ENCODE measurements around the gene KCNK7. TPM values are rescaled to one million over a fixed set of nuclear protein-coding genes. Genes with fewer than 3 reads are reported as not detected.

Gene KCNK7
- total and polyA plus RNA-seq, 4 donors = 0.46 to 2.8 (median 1.3) TPM

DNA sequence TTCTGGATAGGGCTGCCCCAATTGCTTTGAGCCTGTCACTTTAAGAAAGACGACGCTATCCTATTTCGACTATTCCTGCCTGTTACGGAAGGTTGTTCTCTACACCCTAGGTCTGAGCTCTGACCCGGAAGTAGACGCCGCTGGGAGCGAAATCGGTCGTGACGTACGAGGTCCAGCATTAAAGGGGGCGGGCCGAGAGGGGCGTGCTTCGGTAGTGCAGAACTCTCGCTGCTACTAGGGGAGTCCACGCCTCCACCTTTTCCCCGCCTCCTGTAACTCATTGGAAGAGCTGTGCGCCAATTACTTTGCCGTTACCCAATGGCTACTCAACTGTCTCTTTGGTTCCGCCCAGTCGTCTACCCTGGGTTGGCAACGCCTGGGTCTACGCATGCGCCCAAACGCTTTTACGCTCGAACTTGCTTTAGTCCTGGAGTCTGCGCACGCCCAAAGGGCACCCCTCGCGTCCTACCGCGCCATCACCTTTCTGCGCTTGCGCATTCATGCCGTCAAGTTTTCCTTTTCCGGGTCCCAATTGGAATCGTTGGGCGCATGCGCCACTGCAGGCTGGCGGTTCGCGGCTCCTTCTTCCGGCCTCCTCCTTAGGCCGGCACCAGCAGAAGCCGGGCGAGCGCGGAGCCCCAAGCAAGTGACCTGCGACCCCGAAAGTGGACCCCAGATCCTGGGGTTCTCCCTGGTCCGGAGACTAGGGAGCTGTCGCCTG is 19.8 kb upstream of the KCNK7 start, which contains the start of gene PCNX3:
Gene PCNX3 (plus strand): TSS at position 548 of the 721 bp plus-strand sequence. CDS start 536 bp downstream, outside the sequence.
- DNase-seq = peak; percentile 100
- Histone ChIP-seq H3K36me3 (ENCODE audit: control insufficient read depth in 4 of 4, insufficient read depth in 4 of 4, low read length in 4 of 4) (peaks cover 0 to 42% (median 20%) of the 10 kb centered on the region in 4 donors), H3K27me3 (ENCODE audit: control insufficient read depth in 3 of 3, insufficient read depth in 3 of 3, low read length in 2 of 3) (no peaks in the 10 kb centered on the region), H3K27ac (ENCODE audit: low read depth in 1 of 2, low read length in 1 of 2) (peak within 1 kb of the TSS; percentile 94 to 97), H3K9ac (ENCODE audit: insufficient read depth in 1 of 2, low read length in 2 of 2) (peak within 1 kb of the TSS; percentile 63 to 90), H3K4me3 (peak within 1 kb of the TSS; percentile 70), H3K9me3 (ENCODE audit: control insufficient read depth in 4 of 4, insufficient read depth in 3 of 4, low read length in 3 of 4) (no peaks in the 10 kb centered on the region), H3K4me1 (ENCODE audit: control insufficient read depth in 5 of 5, insufficient read depth in 5 of 5, low read length in 5 of 5) (peaks cover 0 to 33% (median 11%) of the 10 kb centered on the region in 5 donors)
- ATAC-seq (ENCODE audit: insufficient read depth, low FRiP score) = peak; percentile 87
- TF ChIP-seq, protein P1, sequence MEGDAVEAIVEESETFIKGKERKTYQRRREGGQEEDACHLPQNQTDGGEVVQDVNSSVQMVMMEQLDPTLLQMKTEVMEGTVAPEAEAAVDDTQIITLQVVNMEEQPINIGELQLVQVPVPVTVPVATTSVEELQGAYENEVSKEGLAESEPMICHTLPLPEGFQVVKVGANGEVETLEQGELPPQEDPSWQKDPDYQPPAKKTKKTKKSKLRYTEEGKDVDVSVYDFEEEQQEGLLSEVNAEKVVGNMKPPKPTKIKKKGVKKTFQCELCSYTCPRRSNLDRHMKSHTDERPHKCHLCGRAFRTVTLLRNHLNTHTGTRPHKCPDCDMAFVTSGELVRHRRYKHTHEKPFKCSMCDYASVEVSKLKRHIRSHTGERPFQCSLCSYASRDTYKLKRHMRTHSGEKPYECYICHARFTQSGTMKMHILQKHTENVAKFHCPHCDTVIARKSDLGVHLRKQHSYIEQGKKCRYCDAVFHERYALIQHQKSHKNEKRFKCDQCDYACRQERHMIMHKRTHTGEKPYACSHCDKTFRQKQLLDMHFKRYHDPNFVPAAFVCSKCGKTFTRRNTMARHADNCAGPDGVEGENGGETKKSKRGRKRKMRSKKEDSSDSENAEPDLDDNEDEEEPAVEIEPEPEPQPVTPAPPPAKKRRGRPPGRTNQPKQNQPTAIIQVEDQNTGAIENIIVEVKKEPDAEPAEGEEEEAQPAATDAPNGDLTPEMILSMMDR (IDR thresholded peaks at IDR 0.05; ENCODE audit: control extremely low read depth, extremely low read depth) = peak; percentile 65
- WGBS, 2 donors = 0% methylated on average over 53 to 55 of the region's 55 CpGs

- DNase-seq (peak in 2 of 3 donors; percentile 26 to 42), ATAC-seq (ENCODE audit: insufficient read depth, low FRiP score) (no peak)
- peak overlapping the region; percentile 94 to 97 for H3K27ac ChIP-seq (ENCODE audit: low read depth in 1 of 2, low read length in 1 of 2)
- H3K4me3 ChIP-seq = peak overlapping the region; percentile 69
- 13 to 15% methylated on average over 41 to 43 of the region's 43 CpGs for WGBS, 2 donors
- H3K36me3 ChIP-seq (ENCODE audit: control insufficient read depth in 4 of 4, insufficient read depth in 4 of 4, low read length in 4 of 4) = peaks cover 0 to 36% (median 5%) of the 10 kb centered on the region in 4 donors
- no peaks in the 10 kb centered on the region for H3K9me3 ChIP-seq (ENCODE audit: control insufficient read depth in 4 of 4, insufficient read depth in 3 of 4, low read length in 3 of 4)
- H3K9ac ChIP-seq (ENCODE audit: insufficient read depth in 1 of 2, low read length in 2 of 2) = peak overlapping the region; percentile 63 to 90
- H3K4me1 ChIP-seq (ENCODE audit: control insufficient read depth in 5 of 5, insufficient read depth in 5 of 5, low read length in 5 of 5) = peaks cover 0 to 43% (median 11%) of the 10 kb centered on the region in 5 donors
- TF ChIP-seq, protein P1 (IDR thresholded peaks at IDR 0.05; ENCODE audit: control extremely low read depth, extremely low read depth) = no peak
- H3K27me3 ChIP-seq (ENCODE audit: control insufficient read depth in 3 of 3, insufficient read depth in 3 of 3, low read length in 2 of 3) = no peaks in the 10 kb centered on the region
Observed at GRCh38 chr11:65613091-65613928, 17.7 kb upstream of the KCNK7 start.

DNA sequence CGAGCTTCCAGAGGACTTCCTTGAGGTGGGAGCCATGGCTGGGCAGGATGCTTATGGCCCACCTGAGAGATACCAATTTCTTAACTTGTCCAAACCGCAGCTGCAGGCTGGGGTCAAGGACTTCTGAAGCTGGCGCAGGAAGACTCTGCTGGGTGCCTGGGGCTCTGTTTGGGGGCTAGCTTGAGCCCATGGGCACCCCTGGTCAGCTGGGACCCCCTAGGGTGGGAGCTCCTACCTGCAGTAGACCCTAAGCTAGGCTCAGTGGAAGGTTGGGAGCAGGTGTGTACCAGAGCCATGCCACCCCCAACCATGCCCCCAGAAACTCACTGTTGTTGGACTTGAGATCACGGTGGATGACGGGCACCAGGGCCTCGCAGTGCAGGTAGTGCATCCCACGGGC is 17.1 kb upstream of the KCNK7 start:
- Histone ChIP-seq H3K9ac (ENCODE audit: insufficient read depth in 1 of 2, low read length in 2 of 2) (no peak overlapping the region), H3K4me1 (ENCODE audit: control insufficient read depth in 5 of 5, insufficient read depth in 5 of 5, low read length in 5 of 5) (peaks cover 2 to 45% (median 11%) of the 10 kb centered on the region in 5 donors), H3K36me3 (ENCODE audit: control insufficient read depth in 4 of 4, insufficient read depth in 4 of 4, low read length in 4 of 4) (peaks cover 0 to 37% (median 8%) of the 10 kb centered on the region in 4 donors), H3K9me3 (ENCODE audit: control insufficient read depth in 4 of 4, insufficient read depth in 3 of 4, low read length in 3 of 4) (no peaks in the 10 kb centered on the region), H3K27me3 (ENCODE audit: control insufficient read depth in 3 of 3, insufficient read depth in 3 of 3, low read length in 2 of 3) (no peaks in the 10 kb centered on the region), H3K27ac (ENCODE audit: low read depth in 1 of 2, low read length in 1 of 2) (peak overlapping the region; percentile 94 to 97), H3K4me3 (peak overlapping the region; percentile 69)
- no peak for ATAC-seq (ENCODE audit: insufficient read depth, low FRiP score)
- WGBS, 2 donors = 45% methylated on average over 7 of the region's 7 CpGs
- no peak for DNase-seq
- TF ChIP-seq, protein P1 (IDR thresholded peaks at IDR 0.05; ENCODE audit: control extremely low read depth, extremely low read depth) = no peak
